Measurements from ENCODE around the gene SLC22A14. TPM values are rescaled to one million over a fixed set of nuclear protein-coding genes. Genes with fewer than 3 reads are reported as not detected.

SLC22A14 gene
- total RNA-seq, 1 experiment from 2014 or later = not detected

- H3K4me1 Mint-ChIP-seq = no peaks in the 10 kb centered on the region
- H3K27me3 Mint-ChIP-seq (ENCODE audit: low read depth) = no peaks in the 10 kb centered on the region; the same call in 1 of the 2 replicates
- H3K9me3 Mint-ChIP-seq = peaks cover 24% of the 10 kb centered on the region
- no peak overlapping the region for H3K4me3 Mint-ChIP-seq
- ATAC-seq (no peak), DNase-seq (ENCODE audit: low spot score) (no peak)
- peaks cover 3% of the 10 kb centered on the region; the same call in 1 of the 2 replicates for H3K36me3 Mint-ChIP-seq
- ChIA-PET CTCF (interaction anchor here (2.3 kb wide), 1 partner anchor 19 kb away, joined by 8 read pairs; the partner anchor contains the start of gene XYLB), POLR2A (no interaction called here)
- no peak for TF ChIP-seq ZNF317 (CRISPR knock-in tag; IDR thresholded peaks at IDR 0.05; ENCODE audit: borderline replicate concordance, low read depth)
- TF ChIP-seq ZNF532 (CRISPR knock-in tag; IDR thresholded peaks at IDR 0.05; ENCODE audit: borderline replicate concordance) = no peak
- TF ChIP-seq MYBL2 (CRISPR knock-in tag; IDR thresholded peaks at IDR 0.05) = no peak
- no peak for TF ChIP-seq HMGXB4 (CRISPR knock-in tag; IDR thresholded peaks at IDR 0.05)
- no peak for TF ChIP-seq TEAD1 (CRISPR knock-in tag; IDR thresholded peaks at IDR 0.05)
- TF ChIP-seq ATF1 (CRISPR knock-in tag; IDR thresholded peaks at IDR 0.05) = no peak
- no peak for TF ChIP-seq USF2 (CRISPR knock-in tag; IDR thresholded peaks at IDR 0.05)
- TF ChIP-seq IRF2 (CRISPR knock-in tag; IDR thresholded peaks at IDR 0.05; ENCODE audit: borderline replicate concordance, low read depth) = no peak
- TF ChIP-seq ZNF219 (CRISPR knock-in tag; IDR thresholded peaks at IDR 0.05; ENCODE audit: borderline replicate concordance) = no peak
- H3K27ac Mint-ChIP-seq = no peak overlapping the region
Measured at GRCh38 chr3:38327335-38328009, 45.4 kb downstream of the SLC22A14 start.

GRCh38 chr3:38331257-38332022 lies 49.3 kb downstream of the SLC22A14 start:
- no peaks in the 10 kb centered on the region for H3K4me1 Mint-ChIP-seq
- H3K27ac Mint-ChIP-seq = no peak overlapping the region
- H3K36me3 Mint-ChIP-seq = peaks cover 3% of the 10 kb centered on the region; the same call in 1 of the 2 replicates
- H3K27me3 Mint-ChIP-seq (ENCODE audit: low read depth) = no peaks in the 10 kb centered on the region; the same call in 1 of the 2 replicates
- CTCF ChIA-PET = interaction anchor here (0.7 kb wide), 1 partner anchor 81 kb away, joined by 3 read pairs; no protein-coding TSS in a partner anchor
- no peak overlapping the region for H3K4me3 Mint-ChIP-seq
- peaks cover 12% of the 10 kb centered on the region for H3K9me3 Mint-ChIP-seq
- POLR2A ChIA-PET = interaction anchor here (0.7 kb wide), 1 partner anchor 83 kb away, joined by 5 read pairs; no protein-coding TSS in a partner anchor
- no peak for TF ChIP-seq RELA (CRISPR knock-in tag; IDR thresholded peaks at IDR 0.05; ENCODE audit: borderline replicate concordance)
- TF ChIP-seq MYBL2 (CRISPR knock-in tag; IDR thresholded peaks at IDR 0.05) = no peak
- DNase-seq (ENCODE audit: low spot score) (no peak), ATAC-seq (no peak)

- H3K27ac Mint-ChIP-seq = no peak overlapping the region
- no peak for DNase-seq (ENCODE audit: low spot score)
- H3K36me3 Mint-ChIP-seq = peaks cover 1% of the 10 kb centered on the region; the same call in 1 of the 2 replicates
- H3K27me3 Mint-ChIP-seq (ENCODE audit: low read depth) = no peaks in the 10 kb centered on the region; the same call in 1 of the 2 replicates
- peaks cover 5% of the 10 kb centered on the region for H3K9me3 Mint-ChIP-seq
- POLR2A ChIA-PET = interaction anchor here (0.7 kb wide), 1 partner anchor 84 kb away, joined by 5 read pairs; no protein-coding TSS in a partner anchor
- no peaks in the 10 kb centered on the region for H3K4me1 Mint-ChIP-seq
- no peak overlapping the region for H3K4me3 Mint-ChIP-seq
- CTCF ChIA-PET = interaction anchor here (0.7 kb wide), 1 partner anchor 80 kb away, joined by 3 read pairs; no protein-coding TSS in a partner anchor
- ATAC-seq = no peak
- TF ChIP-seq EMX1 (CRISPR knock-in tag; IDR thresholded peaks at IDR 0.05) (no peak), SP1 (CRISPR knock-in tag; conservative IDR thresholded peaks at IDR 0.05) (no peak), CREM (CRISPR knock-in tag; IDR thresholded peaks at IDR 0.05) (no peak), OVOL2 (CRISPR knock-in tag; IDR thresholded peaks at IDR 0.05; ENCODE audit: borderline replicate concordance) (no peak), ZNF423 (CRISPR knock-in tag; IDR thresholded peaks at IDR 0.05) (no peak), CDX4 (CRISPR knock-in tag; IDR thresholded peaks at IDR 0.05; ENCODE audit: borderline replicate concordance) (no peak), ATF1 (CRISPR knock-in tag; IDR thresholded peaks at IDR 0.05) (no peak), ETV6 (CRISPR knock-in tag; IDR thresholded peaks at IDR 0.05) (no peak), STAT6 (CRISPR knock-in tag; conservative IDR thresholded peaks at IDR 0.05; ENCODE audit: low read depth) (no peak)
Measured at GRCh38 chr3:38332201-38332600, 50.1 kb downstream of the SLC22A14 start.
